ENCODE results near the gene DROSHA. TPM values are rescaled to one million over a fixed set of nuclear protein-coding genes. Genes with fewer than 3 reads are reported as not detected.

The DROSHA gene
- total RNA-seq, 1 experiment from 2014 or later, result 73.5 TPM

DNA sequence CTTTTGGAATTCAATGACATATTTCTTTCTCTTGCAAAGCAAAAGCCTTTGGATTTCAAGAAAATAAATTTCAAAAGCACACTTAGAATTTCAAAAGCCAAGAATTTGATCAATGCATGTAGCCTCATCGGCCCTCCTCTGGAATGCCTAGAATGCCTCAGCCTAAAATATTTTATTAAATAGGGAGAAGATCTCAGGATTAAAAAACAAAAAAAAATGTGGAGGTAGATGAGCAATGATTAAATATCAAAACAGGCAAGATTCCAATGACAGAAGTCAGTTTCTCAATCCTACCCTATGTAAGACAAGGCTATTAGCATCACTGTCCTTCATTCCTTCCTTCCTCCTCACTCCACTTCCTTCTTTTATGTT, 169.4 kb downstream of the DROSHA start:
- Histone ChIP-seq H3K27ac (ENCODE audit: low read depth, low read length) (no peak overlapping the region), H3K4me1 (ENCODE audit: control insufficient read depth in 1 of 2, insufficient read depth in 2 of 2, low read length in 2 of 2) (no peaks in the 10 kb centered on the region), H4K20me1 (ENCODE audit: insufficient read depth) (no peaks in the 10 kb centered on the region), H3K9me3 (ENCODE audit: control insufficient read depth in 1 of 2, insufficient read depth in 1 of 2, low read depth in 1 of 2, low read length in 2 of 2) (no peaks in the 10 kb centered on the region), H3K9me2 (ENCODE audit: insufficient read depth) (no peaks in the 10 kb centered on the region), H3K4me3 (replicated peaks in 1 of 2; ENCODE audit: low read depth in 1 of 2, low read length in 2 of 2) (no peak overlapping the region), H3K36me3 (ENCODE audit: control insufficient read depth in 1 of 2, insufficient read depth in 2 of 2, low read length in 2 of 2) (no peaks in the 10 kb centered on the region), H3K27me3 (ENCODE audit: insufficient read depth, low read length) (peaks cover 8% of the 10 kb centered on the region; the same call in 1 of the 2 replicates), H3K79me2 (ENCODE audit: insufficient read depth, low read length) (no peaks in the 10 kb centered on the region), H2AFZ (ENCODE audit: low read depth, low read length, poor library complexity, severe bottlenecking) (no peak overlapping the region), H3K4me2 (ENCODE audit: low read length) (no peak overlapping the region), H3K9ac (ENCODE audit: low read length) (no peak overlapping the region)
- POLR2A ChIA-PET, result no interaction called here
- no peak for ATAC-seq
- TF ChIP-seq EZH2 (IDR thresholded peaks at IDR 0.05), result no peak
- TF ChIP-seq SP1 (IDR thresholded peaks at IDR 0.05; ENCODE audit: low read depth), result no peak
- TF ChIP-seq YY1 (IDR thresholded peaks at IDR 0.05; ENCODE audit: extremely low read depth, insufficient replicate concordance, low read depth, low read length), result no peak
- TF ChIP-seq EGR1 (IDR thresholded peaks at IDR 0.05; ENCODE audit: low read depth), result no peak
- TF ChIP-seq ZFX (IDR thresholded peaks at IDR 0.05), result no peak
- no peak for TF ChIP-seq CBX3 (IDR thresholded peaks at IDR 0.05; ENCODE audit: low read depth)
- TF ChIP-seq ZNF274 (IDR thresholded peaks at IDR 0.05; ENCODE audit: low read depth, low read length), result no peak
- TF ChIP-seq JUND (IDR thresholded peaks at IDR 0.05), result no peak
- TF ChIP-seq, protein P1, sequence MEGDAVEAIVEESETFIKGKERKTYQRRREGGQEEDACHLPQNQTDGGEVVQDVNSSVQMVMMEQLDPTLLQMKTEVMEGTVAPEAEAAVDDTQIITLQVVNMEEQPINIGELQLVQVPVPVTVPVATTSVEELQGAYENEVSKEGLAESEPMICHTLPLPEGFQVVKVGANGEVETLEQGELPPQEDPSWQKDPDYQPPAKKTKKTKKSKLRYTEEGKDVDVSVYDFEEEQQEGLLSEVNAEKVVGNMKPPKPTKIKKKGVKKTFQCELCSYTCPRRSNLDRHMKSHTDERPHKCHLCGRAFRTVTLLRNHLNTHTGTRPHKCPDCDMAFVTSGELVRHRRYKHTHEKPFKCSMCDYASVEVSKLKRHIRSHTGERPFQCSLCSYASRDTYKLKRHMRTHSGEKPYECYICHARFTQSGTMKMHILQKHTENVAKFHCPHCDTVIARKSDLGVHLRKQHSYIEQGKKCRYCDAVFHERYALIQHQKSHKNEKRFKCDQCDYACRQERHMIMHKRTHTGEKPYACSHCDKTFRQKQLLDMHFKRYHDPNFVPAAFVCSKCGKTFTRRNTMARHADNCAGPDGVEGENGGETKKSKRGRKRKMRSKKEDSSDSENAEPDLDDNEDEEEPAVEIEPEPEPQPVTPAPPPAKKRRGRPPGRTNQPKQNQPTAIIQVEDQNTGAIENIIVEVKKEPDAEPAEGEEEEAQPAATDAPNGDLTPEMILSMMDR (IDR thresholded peaks at IDR 0.05 in 2 of 3, conservative IDR thresholded peaks at IDR 0.05 in 1 of 3; ENCODE audit: borderline replicate concordance in 1 of 3, insufficient read depth in 1 of 3, low read depth in 2 of 3, low read length in 2 of 3), result no peak
- no peak for TF ChIP-seq TCF7L2 (IDR thresholded peaks at IDR 0.05; ENCODE audit: borderline replicate concordance, extremely low read depth, insufficient read depth, insufficient read length)
- TF ChIP-seq, protein P2, sequence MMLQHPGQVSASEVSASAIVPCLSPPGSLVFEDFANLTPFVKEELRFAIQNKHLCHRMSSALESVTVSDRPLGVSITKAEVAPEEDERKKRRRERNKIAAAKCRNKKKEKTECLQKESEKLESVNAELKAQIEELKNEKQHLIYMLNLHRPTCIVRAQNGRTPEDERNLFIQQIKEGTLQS (IDR thresholded peaks at IDR 0.05), result no peak
- TF ChIP-seq SIN3A (IDR thresholded peaks at IDR 0.05; ENCODE audit: low read depth), result no peak
- TF ChIP-seq POLR2AphosphoS5 (IDR thresholded peaks at IDR 0.05; ENCODE audit: low read depth, low read length), result no peak
- TF ChIP-seq, protein P3, sequence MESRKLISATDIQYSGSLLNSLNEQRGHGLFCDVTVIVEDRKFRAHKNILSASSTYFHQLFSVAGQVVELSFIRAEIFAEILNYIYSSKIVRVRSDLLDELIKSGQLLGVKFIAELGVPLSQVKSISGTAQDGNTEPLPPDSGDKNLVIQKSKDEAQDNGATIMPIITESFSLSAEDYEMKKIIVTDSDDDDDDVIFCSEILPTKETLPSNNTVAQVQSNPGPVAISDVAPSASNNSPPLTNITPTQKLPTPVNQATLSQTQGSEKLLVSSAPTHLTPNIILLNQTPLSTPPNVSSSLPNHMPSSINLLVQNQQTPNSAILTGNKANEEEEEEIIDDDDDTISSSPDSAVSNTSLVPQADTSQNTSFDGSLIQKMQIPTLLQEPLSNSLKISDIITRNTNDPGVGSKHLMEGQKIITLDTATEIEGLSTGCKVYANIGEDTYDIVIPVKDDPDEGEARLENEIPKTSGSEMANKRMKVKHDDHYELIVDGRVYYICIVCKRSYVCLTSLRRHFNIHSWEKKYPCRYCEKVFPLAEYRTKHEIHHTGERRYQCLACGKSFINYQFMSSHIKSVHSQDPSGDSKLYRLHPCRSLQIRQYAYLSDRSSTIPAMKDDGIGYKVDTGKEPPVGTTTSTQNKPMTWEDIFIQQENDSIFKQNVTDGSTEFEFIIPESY (IDR thresholded peaks at IDR 0.05; ENCODE audit: extremely low read depth, insufficient replicate concordance, low read length), result no peak
- TF ChIP-seq FOSL1 (IDR thresholded peaks at IDR 0.05; ENCODE audit: low read depth), result no peak
- TF ChIP-seq, protein P4, sequence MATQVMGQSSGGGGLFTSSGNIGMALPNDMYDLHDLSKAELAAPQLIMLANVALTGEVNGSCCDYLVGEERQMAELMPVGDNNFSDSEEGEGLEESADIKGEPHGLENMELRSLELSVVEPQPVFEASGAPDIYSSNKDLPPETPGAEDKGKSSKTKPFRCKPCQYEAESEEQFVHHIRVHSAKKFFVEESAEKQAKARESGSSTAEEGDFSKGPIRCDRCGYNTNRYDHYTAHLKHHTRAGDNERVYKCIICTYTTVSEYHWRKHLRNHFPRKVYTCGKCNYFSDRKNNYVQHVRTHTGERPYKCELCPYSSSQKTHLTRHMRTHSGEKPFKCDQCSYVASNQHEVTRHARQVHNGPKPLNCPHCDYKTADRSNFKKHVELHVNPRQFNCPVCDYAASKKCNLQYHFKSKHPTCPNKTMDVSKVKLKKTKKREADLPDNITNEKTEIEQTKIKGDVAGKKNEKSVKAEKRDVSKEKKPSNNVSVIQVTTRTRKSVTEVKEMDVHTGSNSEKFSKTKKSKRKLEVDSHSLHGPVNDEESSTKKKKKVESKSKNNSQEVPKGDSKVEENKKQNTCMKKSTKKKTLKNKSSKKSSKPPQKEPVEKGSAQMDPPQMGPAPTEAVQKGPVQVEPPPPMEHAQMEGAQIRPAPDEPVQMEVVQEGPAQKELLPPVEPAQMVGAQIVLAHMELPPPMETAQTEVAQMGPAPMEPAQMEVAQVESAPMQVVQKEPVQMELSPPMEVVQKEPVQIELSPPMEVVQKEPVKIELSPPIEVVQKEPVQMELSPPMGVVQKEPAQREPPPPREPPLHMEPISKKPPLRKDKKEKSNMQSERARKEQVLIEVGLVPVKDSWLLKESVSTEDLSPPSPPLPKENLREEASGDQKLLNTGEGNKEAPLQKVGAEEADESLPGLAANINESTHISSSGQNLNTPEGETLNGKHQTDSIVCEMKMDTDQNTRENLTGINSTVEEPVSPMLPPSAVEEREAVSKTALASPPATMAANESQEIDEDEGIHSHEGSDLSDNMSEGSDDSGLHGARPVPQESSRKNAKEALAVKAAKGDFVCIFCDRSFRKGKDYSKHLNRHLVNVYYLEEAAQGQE (IDR thresholded peaks at IDR 0.05; ENCODE audit: low read depth), result no peak
- no peak for TF ChIP-seq ELF1 (IDR thresholded peaks at IDR 0.05; ENCODE audit: borderline replicate concordance, low read depth)
- CTCF ChIA-PET, result no interaction called here
- no TSS peak for BruUV-seq (replicated peaks)
- RAD21 ChIA-PET (ENCODE audit: low non-redundant PET in 1 of 2, low total read pairs in 2 of 2, uncharacterized antibody in 2 of 2, unreplicated experiment in 2 of 2), result no interaction called here
- intact Hi-C loops (cut with micrococcal nuclease), result no loop called here
- DNase-seq (ENCODE audit: low read depth, low spot score), result no peak
